ENCODE data around the gene IGHMBP2.

GRCh38 chr11:68911731-68912130, 8.0 kb downstream of the IGHMBP2 start:
- TF ChIP-seq CTCF (IDR thresholded peaks at IDR 0.05) (no peak), EP300 (IDR thresholded peaks at IDR 0.05; ENCODE audit: low read depth) (no peak), POLR2A (IDR thresholded peaks at IDR 0.05) (no peak), POLR2AphosphoS5 (IDR thresholded peaks at IDR 0.05) (no peak)
